Measurements from ENCODE around the gene CBX1.

GRCh38 chr17:48137656-48138055 lies 36.4 kb upstream of the CBX1 start:
- TF ChIP-seq CTCF (IDR thresholded peaks at IDR 0.05) (no peak), ZFX (IDR thresholded peaks at IDR 0.05; ENCODE audit: borderline replicate concordance) (no peak)
